ENCODE data around the gene PPP1R37.

Gene PPP1R37

DNA sequence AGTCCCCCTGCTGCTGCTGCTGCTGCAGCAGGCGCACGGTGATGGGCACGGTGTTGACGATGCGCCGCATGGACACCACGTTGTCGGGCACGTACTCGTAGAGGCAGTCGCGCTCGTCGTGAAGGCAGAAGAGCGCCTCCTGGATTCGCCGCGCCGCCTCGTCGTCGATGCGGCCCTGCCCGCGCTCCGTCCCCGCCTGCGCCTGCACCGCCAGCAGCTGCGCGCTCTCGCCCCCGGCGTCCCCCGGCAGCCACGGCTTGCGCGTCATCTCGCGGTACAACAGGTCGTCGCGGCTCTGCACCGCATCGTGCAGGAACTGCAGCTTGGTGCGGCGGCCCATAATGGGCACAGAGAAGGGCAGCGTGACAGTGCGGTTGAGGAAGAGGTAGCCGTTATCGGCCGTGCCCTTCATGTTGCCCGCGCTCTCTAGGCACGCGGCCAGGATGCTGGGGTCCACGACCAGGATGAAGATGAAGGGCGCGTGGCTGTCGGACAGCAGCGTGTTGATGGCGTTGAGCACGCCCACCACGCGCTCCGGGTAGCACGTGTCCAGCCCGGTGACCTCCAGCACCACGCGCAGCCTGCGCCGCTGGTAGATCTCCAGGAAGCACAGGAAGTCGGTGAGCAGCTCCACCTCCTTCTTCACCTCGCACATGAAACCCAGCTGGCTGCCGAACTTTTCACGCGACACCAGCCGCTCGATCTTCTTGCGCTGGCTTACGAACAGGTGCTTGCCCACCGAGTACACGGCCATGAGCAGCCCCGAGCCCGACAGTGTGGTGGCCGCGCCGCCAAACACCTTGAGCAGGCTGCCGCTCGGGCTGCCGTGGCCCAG, 59.7 kb downstream of the PPP1R37 start:
- TF ChIP-seq, protein P1, sequence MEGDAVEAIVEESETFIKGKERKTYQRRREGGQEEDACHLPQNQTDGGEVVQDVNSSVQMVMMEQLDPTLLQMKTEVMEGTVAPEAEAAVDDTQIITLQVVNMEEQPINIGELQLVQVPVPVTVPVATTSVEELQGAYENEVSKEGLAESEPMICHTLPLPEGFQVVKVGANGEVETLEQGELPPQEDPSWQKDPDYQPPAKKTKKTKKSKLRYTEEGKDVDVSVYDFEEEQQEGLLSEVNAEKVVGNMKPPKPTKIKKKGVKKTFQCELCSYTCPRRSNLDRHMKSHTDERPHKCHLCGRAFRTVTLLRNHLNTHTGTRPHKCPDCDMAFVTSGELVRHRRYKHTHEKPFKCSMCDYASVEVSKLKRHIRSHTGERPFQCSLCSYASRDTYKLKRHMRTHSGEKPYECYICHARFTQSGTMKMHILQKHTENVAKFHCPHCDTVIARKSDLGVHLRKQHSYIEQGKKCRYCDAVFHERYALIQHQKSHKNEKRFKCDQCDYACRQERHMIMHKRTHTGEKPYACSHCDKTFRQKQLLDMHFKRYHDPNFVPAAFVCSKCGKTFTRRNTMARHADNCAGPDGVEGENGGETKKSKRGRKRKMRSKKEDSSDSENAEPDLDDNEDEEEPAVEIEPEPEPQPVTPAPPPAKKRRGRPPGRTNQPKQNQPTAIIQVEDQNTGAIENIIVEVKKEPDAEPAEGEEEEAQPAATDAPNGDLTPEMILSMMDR (IDR thresholded peaks at IDR 0.05): no peak

DNA sequence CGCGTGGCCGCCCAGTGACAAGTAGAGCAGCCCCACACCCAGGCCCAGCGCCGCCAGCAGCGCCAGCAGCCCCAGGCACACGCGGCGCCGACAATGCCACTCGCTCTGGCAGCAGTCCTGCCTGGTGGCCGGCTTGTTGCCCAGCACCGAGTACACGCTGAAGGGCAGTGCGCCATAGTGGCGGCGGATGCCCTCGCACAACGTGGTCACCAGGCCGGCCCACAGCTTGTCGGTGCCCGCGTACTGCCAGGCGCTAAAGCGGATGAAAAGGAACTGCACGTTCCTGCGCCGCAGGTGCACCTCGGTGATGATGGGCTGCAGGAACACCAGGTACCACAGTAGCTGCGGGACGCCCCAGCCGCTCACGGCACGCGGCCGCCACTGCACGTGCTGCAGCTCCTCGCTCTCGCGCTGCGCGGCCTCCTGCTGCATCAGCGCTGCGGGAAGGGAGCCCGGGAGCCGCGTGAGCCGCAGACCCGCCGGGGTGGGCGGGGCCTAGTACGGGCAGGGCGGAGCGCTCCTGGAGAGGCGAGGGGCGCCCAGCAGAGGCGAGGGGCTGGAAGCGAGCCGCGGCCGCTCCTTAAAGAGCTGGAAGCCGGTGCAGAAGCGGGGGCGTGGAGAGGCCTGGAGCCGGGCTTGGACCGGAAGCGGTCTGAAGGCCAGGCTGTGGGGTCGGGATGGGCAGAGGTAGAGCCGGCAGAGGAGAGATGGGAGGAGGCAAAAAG, 60.5 kb downstream of the PPP1R37 start:
- TF ChIP-seq, protein P1 (IDR thresholded peaks at IDR 0.05): no peak

- TF ChIP-seq, protein P1 (IDR thresholded peaks at IDR 0.05): no peak
These were observed 61.3 kb downstream of the PPP1R37 start for GRCh38 chr19:45154064-45154827.

GRCh38 chr19:45156011-45156630, 63.1 kb downstream of the PPP1R37 start:
- TF ChIP-seq, protein P1 (IDR thresholded peaks at IDR 0.05): no peak

DNA sequence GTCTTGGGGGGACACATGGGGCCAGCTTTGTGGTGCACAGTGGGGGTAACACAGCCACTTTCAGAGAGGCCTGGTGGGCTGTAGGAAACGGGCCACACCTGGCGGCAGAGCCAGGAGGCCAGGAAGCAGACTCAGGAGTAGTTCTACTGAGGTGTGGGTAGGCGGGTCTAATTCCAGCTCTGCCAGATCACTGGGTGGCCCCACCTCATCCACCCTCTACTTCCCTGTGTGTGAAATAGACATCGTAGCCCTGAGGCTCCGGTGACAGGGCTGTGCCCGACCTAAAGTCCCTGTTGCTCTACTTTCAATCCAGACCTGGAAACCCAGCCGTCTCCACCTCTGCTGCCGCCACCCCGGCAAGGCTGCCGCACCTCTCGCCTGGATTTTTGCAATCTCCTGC, 63.8 kb downstream of the PPP1R37 start:
- TF ChIP-seq, protein P1 (IDR thresholded peaks at IDR 0.05): no peak

- TF ChIP-seq, protein P1 (IDR thresholded peaks at IDR 0.05): no peak
These were observed 65.7 kb downstream of the PPP1R37 start for GRCh38 chr19:45158503-45159209.
